Raji (cell line): ENCODE measurements around the gene MDM4.

Source experiments
- POLR2A ChIP-seq: IDR thresholded peaks from 2 replicates; pipeline ENCODE4 v1.6.1; 2011; ENCODE audit warnings: low read depth, low read length, control low read depth; ENCODE audit not compliant: insufficient read depth

Gene MDM4

GRCh38 chr1:204530932-204531331, 14.7 kb downstream of the MDM4 start:
- TF ChIP-seq POLR2A = no peak

GRCh38 chr1:204532832-204533231, 16.6 kb downstream of the MDM4 start:
- TF ChIP-seq POLR2A = no peak

DNA sequence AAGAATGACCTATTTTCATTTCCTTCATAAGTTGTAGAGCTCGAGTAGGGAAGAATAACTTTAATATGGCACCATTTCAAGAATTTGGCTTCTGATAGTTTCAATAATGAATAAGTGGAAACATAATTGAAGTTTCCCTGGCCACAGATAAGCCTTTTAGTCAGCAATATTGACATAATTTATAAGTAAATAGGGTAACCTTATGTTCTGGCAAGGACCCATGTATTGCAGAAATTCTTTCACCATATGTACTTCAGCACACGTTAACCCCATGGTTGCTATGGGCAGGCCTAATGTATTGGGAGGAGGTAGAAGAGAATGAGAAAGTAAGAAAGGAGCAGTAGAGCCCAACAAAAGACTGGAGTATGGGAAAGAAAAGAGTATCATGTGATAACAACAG, 25.4 kb downstream of the MDM4 start:
- TF ChIP-seq POLR2A = no peak

DNA sequence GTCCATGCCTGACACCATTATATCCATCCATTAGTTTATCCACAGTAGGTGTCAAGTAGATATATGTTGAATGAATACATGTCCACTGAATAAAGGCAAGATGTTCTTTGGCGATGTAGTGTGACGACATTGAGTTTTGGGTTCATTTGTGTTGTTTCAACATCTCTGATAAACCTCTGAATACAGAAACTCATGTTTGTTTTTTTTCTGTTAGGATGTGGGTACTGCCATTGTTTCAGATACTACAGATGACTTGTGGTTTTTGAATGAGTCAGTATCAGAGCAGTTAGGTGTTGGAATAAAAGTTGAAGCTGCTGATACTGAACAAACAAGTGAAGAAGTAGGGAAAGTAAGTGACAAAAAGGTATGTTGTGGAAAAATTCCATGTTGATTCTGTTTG, 28.1 kb downstream of the MDM4 start:
- TF ChIP-seq POLR2A = no peak

DNA sequence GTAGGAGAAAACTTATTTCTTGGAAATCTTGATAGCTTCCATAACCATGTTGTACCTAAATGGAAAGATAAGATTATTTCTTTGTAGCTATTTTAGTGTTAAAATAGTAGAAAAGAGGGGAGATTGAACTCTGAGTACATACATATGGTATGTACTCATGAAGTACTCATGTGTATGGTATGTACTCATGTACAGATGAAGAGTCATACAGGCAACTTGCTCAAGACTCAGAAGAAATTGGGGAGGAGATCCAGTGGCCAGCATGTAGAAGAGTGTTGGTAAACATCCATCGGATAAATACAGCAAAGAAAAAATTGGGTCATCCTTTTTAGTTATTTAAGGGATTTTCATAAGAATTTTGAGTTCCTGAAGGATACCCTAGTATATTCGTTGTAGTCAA, 29.0 kb downstream of the MDM4 start:
- TF ChIP-seq POLR2A = no peak

DNA sequence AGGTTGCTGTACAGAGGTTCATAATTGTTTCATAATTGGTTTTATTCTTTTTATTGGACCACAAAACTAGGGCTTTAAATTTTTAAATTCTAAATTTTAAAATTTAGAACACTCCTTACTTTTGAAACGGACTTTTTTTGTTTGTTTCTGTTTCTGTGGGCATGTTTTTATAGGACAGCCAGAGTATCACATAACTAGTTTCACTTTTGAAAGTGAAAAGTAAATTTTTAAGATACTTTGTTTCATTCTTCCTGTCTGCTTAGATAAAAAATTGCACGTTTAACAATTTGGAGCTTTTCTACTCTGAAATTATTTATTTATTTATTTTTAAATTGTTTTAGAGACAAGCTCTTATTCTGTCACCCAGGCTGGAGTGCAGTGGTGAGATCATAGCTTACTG, 29.7 kb downstream of the MDM4 start:
- no peak for TF ChIP-seq POLR2A

DNA sequence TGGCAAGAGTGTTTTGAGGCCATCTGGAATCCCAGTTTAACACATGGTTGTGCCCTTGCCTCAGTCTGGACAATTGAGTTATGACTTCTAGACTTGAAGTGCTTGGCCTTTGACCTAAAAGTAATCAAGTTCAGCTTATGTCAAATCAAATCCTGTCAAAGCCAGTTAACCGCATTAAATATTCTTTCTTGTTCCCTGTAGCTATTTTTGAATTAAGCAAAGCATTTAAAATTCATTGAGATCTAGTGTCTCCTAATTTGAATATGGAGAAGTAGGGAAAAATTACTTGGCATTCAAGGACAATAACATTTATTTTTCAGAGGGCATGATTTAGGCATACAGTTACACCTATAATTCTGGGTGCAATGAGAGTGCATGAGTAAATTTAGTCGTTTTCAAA, 32.1 kb downstream of the MDM4 start:
- TF ChIP-seq POLR2A = no peak

DNA sequence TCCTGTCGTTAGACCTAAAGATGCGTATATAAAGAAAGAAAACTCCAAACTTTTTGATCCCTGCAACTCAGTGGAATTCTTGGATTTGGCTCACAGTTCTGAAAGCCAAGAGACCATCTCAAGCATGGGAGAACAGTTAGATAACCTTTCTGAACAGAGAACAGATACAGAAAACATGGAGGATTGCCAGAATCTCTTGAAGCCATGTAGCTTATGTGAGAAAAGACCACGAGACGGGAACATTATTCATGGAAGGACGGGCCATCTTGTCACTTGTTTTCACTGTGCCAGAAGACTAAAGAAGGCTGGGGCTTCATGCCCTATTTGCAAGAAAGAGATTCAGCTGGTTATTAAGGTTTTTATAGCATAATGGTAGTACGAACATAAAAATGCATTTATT, 33.1 kb downstream of the MDM4 start:
- TF ChIP-seq POLR2A = no peak

DNA sequence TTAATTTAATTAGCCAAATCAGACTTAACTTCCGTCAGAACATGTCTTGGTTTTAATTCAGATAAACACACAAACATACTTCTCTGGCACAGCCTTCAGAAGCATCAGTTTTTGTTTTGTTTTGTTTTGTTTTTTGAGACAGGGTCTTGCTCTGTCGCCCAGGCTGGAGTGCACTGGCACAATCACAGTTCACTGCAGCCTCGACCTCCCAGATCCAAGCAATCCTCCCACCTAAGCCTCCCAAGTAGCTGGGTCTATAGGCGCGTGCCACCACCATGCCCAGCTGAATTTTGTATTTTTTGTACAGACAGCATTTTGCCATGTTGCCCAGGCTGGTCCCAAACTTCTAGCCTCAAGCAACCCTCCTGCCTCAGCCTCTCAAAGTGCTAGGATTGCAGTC, 34.7 kb downstream of the MDM4 start:
- TF ChIP-seq POLR2A = no peak

DNA sequence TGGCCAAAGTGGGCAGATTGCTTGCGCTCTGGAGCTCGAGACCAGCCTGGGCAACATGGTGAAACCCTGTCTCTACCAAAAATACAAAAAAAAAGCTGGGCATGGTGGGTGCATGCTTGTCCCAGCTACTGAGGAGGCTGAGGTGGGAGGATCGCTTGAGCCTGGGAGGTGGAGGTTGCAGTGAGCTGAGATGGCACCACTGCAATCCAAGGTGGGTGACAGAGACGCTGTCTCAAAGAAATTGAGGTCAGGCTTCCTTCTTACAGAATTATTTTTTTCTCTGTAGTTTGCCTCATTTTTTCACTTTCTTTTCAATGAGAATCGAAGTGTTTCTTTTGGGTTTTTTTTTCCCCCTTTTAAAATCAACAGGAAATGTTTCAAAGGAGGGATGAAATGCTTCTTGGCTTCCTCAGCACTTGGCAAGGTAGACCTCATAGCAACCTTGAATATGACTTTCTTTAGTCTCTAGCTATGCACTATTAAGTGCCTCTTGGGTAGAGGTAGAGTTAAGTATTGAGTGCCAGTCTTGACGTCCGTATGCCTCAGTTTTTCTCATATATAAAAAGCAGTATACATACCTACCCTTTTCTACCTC, 40.3 kb downstream of the MDM4 start:
- no peak for TF ChIP-seq POLR2A

DNA sequence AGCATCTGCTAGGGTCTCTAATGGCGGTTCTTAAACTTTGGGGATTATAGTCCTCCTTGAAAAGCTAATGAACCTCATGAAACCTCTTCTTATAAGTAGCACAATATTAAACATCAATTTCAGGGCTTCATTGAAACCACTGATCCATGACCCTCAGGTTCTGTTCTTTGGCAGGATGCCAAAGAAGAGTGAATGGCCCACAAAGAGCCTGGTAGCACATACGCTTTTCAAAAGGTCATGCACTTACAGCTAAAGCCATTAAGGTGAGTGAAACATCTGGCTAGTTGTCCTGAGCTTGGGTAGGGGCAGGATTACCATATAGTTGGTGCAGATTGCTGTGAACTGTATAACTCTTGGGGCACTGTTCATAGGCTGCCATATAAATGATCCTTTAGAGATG, 42.3 kb downstream of the MDM4 start:
- no peak for TF ChIP-seq POLR2A

DNA sequence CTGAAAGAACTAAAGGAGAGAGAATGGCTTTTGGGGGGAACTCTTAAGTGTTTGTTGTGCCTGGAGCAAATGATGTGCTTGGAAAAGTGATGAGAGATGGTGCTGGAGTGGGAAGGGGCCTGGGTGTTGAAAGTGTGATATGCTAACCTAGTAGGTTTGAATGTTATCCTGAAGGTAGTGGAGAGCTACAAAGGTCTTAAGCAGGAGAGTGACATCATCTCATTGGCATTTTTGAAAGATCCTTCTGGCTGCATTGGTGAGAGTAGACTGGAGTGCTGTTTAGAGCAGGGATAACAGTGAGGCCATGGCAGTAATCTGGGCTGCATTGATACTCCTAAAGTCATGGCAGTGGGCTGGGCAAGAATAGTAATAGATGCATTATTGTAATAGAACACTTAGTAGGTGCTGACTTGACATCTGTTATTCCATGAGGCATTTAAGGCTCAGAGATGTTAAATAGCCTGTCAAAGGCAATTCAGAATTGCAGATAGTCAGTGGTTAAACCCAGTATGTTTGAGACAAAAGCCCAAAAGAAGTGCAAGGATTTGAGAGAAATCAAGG, 44.5 kb downstream of the MDM4 start:
- TF ChIP-seq POLR2A = no peak

GRCh38 chr1:204562075-204562990, 46.1 kb downstream of the MDM4 start:
- no peak for TF ChIP-seq POLR2A

- TF ChIP-seq POLR2A = no peak
Observed at GRCh38 chr1:204563307-204563706, 47.1 kb downstream of the MDM4 start.

- TF ChIP-seq POLR2A = no peak
Observed at GRCh38 chr1:204563780-204564179, 47.6 kb downstream of the MDM4 start.

- TF ChIP-seq POLR2A = no peak
Observed at GRCh38 chr1:204564835-204565234, 48.6 kb downstream of the MDM4 start.
